Spinal cord (tissue), 10 donors: ENCODE data around the gene USP5. TPM values are rescaled to one million over a fixed set of nuclear protein-coding genes. Genes with fewer than 3 reads are reported as not detected.
"Not testable (repeated sequence)": the region's sequence is repeated elsewhere in the genome, so short reads cannot be mapped to it uniquely, and the experiment has no call there.

Source experiments
- DNase-seq, 6 donors: peaks; one replicate each; pipeline versions ENCODE4 v3.0.0 to v3.0.0-alpha.2; 2013 to 2015; ENCODE audit warnings: low spot score in 6 of 6, low read depth in 4 of 6
- H3K27ac ChIP-seq: one replicate; pipeline ENCODE4 v1.5.1; 2013; ENCODE audit warnings: low read depth, low read length, control low read depth
- H3K27me3 ChIP-seq: one replicate; pipeline ENCODE4 v1.6.1; 2013; ENCODE audit warnings: low read length; ENCODE audit not compliant: control insufficient read depth, insufficient read depth
- H3K36me3 ChIP-seq: one replicate; pipeline ENCODE4 v1.6.1; 2013; ENCODE audit warnings: low read length; ENCODE audit not compliant: control insufficient read depth, insufficient read depth
- H3K4me1 ChIP-seq: one replicate; pipeline ENCODE4 v1.6.1; 2013; ENCODE audit warnings: low read length; ENCODE audit not compliant: control insufficient read depth, insufficient read depth
- H3K4me3 ChIP-seq: one replicate; pipeline ENCODE4 v1.5.1; 2013; ENCODE audit warnings: low read depth, low read length, control low read depth
- H3K9me3 ChIP-seq: one replicate; pipeline ENCODE4 v1.6.1; 2013; ENCODE audit warnings: low read length; ENCODE audit not compliant: control insufficient read depth, insufficient read depth
- WGBS: methylation state at CpG from one replicate; pipeline ENCODE4 v1.1.5; 2013; ENCODE audit warnings: missing lambda C conversion rate; ENCODE audit not compliant: insufficient coverage; 5-methylcytosine and 5-hydroxymethylcytosine counted together
- polyA plus RNA-seq, 2 donors: library from polyadenylated mRNA; unstranded; fragments of 120-200 nt; gene quantifications; one replicate each; pipeline ENCODE4 v1.2.1, GENCODE V29; 2013; ENCODE audit not compliant: insufficient read length in 2 of 2
- total RNA-seq, 2 donors: library from RNA; depleted of rRNA in 1 of 2; stranded (reverse); fragments of 120-200 nt in 1 of 2; fragments of >200 nt in 1 of 2; gene quantifications; one replicate each; pipeline versions ENCODE4 v1.2.3 to v1.2.4, GENCODE V29; 2013 to 2014
- donor health status: healthy.

Gene USP5
- total and polyA plus RNA-seq, 4 donors, result 78.6 to 101 (median 89.6) TPM

- not testable (repeated sequence) for DNase-seq, H3K4me3 ChIP-seq, H3K9me3 ChIP-seq, H3K27ac ChIP-seq, H3K4me1 ChIP-seq, H3K27me3 ChIP-seq
- WGBS, result 85% methylated on average over 7 of the region's 11 CpGs
- peaks cover 16% of the 10 kb centered on the region for H3K36me3 ChIP-seq
These were observed 27.9 kb downstream of the USP5 start for GRCh38 chr12:6879824-6880223.

- no peaks in the 10 kb centered on the region for H3K27me3 ChIP-seq
- no peaks in the 10 kb centered on the region for H3K9me3 ChIP-seq
- no peak overlapping the region for H3K4me3 ChIP-seq
- H3K36me3 ChIP-seq, result peaks cover 16% of the 10 kb centered on the region
- DNase-seq, result no peak
- WGBS, result 100% methylated on average over 4 of the region's 5 CpGs
- H3K27ac ChIP-seq, result no peak overlapping the region
- no peaks in the 10 kb centered on the region for H3K4me1 ChIP-seq
These were observed 31.3 kb downstream of the USP5 start for GRCh38 chr12:6883252-6883651.

DNA sequence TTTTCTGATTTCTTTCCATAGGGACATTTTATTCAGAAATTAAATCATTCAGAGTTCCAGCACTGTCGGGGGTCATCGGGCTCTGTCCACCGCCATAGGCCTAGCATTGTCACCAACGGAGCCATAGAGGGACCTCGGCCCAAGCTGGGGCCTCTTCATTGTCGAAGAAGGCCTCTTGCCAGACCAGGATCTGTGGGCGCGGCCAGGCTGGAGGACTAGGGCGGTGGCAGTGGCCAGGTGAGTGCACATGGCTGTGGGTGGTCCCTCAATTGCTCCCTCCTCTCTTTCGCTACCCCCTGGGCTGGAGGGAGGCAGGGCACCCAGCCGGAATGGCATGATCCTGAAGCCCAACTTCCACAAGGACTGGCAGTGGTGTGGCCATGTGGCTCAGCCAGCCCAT lies 31.7 kb downstream of the USP5 start:
- WGBS, result 95% methylated on average over 11 of the region's 11 CpGs

DNA sequence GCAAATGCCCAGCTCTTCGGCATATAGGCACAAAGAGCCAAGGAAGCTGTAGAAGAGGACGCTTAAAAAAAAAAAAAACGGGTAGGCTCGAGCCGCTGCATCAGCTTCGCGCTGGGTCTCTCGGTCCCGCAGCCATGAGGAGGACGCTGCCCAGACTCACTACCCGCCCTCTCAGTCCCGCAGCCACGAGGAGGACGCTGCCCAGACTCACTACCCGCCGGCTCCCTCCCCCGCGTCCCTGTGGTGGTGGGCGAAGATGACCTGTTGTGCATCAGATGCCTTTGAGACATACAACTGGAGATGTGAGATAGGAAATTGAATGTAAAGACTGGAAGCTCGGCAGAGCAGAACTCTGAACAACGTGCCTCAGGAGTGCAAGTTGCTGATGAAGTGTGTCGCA lies 32.6 kb downstream of the USP5 start:
- Histone ChIP-seq H3K27ac (no peak overlapping the region), H3K27me3 (no peaks in the 10 kb centered on the region), H3K9me3 (no peaks in the 10 kb centered on the region), H3K4me3 (no peak overlapping the region), H3K4me1 (no peaks in the 10 kb centered on the region), H3K36me3 (peaks cover 13% of the 10 kb centered on the region)
- DNase-seq, result no peak
- 66% methylated on average over 21 of the region's 22 CpGs for WGBS

More for the DNA sequence above, 31.7 kb downstream of the USP5 start:
- Histone ChIP-seq H3K36me3 (peaks cover 16% of the 10 kb centered on the region), H3K4me3 (no peak overlapping the region), H3K27ac (no peak overlapping the region), H3K4me1 (no peaks in the 10 kb centered on the region), H3K27me3 (no peaks in the 10 kb centered on the region), H3K9me3 (no peaks in the 10 kb centered on the region)
- DNase-seq, result no peak

GRCh38 chr12:6886206-6886999 lies 34.5 kb downstream of the USP5 start:
- not testable (repeated sequence) for DNase-seq, H3K4me1 ChIP-seq, H3K27ac ChIP-seq, H3K27me3 ChIP-seq, H3K9me3 ChIP-seq, H3K4me3 ChIP-seq
- peaks cover 13% of the 10 kb centered on the region for H3K36me3 ChIP-seq
- WGBS, result 60% methylated on average over 2 of the region's 15 CpGs

GRCh38 chr12:6887460-6887859 lies 35.5 kb downstream of the USP5 start:
- H3K9me3 ChIP-seq, result no peaks in the 10 kb centered on the region
- DNase-seq, result no peak
- no peak overlapping the region for H3K27ac ChIP-seq
- H3K36me3 ChIP-seq, result peaks cover 13% of the 10 kb centered on the region
- H3K4me1 ChIP-seq, result peaks cover 10% of the 10 kb centered on the region
- no peak overlapping the region for H3K4me3 ChIP-seq
- no peaks in the 10 kb centered on the region for H3K27me3 ChIP-seq
- WGBS, result 100% methylated on average over 2 of the region's 8 CpGs

GRCh38 chr12:6888360-6888759 lies 36.4 kb downstream of the USP5 start:
- DNase-seq, result no peak
- 75% methylated on average over 1 of the region's 2 CpGs for WGBS
- H3K27ac ChIP-seq, result no peak overlapping the region
- no peaks in the 10 kb centered on the region for H3K9me3 ChIP-seq
- peaks cover 13% of the 10 kb centered on the region for H3K36me3 ChIP-seq
- H3K4me3 ChIP-seq, result no peak overlapping the region
- no peaks in the 10 kb centered on the region for H3K27me3 ChIP-seq
- H3K4me1 ChIP-seq, result peaks cover 10% of the 10 kb centered on the region

- H3K27me3 ChIP-seq, DNase-seq, H3K9me3 ChIP-seq, H3K27ac ChIP-seq, H3K36me3 ChIP-seq, H3K4me3 ChIP-seq: not testable (repeated sequence)
- 86% methylated on average over 2 of the region's 7 CpGs for WGBS
- peaks cover 10% of the 10 kb centered on the region for H3K4me1 ChIP-seq
These were observed 36.8 kb downstream of the USP5 start for GRCh38 chr12:6888794-6889193.

- H3K4me1 ChIP-seq, result peaks cover 10% of the 10 kb centered on the region
- WGBS, result 84% methylated on average over 13 of the region's 21 CpGs
- not testable (repeated sequence) for H3K27me3 ChIP-seq, DNase-seq, H3K36me3 ChIP-seq, H3K9me3 ChIP-seq, H3K4me3 ChIP-seq
- H3K27ac ChIP-seq, result peak overlapping the region; percentile 88
These were observed 38.0 kb downstream of the USP5 start for GRCh38 chr12:6889775-6890573.
